HG03571 (cell line): Measurements from ENCODE around the gene UBL3.

Experiments
- ATAC-seq: cut with Tn5 transposase; IDR thresholded peaks from one replicate; pipeline ENCODE4 v1.9.1; 2021; ENCODE audit not compliant: unreplicated experiment

Gene UBL3, protein sequence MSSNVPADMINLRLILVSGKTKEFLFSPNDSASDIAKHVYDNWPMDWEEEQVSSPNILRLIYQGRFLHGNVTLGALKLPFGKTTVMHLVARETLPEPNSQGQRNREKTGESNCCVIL

GRCh38 chr13:29850213-29850898, at the start of gene UBL3:
Gene UBL3, minus strand, starts transcription at chr13:29850617. Its CDS starts 1,079 bp downstream, at chr13:29849538.
- ATAC-seq, result peak; percentile 91

DNA sequence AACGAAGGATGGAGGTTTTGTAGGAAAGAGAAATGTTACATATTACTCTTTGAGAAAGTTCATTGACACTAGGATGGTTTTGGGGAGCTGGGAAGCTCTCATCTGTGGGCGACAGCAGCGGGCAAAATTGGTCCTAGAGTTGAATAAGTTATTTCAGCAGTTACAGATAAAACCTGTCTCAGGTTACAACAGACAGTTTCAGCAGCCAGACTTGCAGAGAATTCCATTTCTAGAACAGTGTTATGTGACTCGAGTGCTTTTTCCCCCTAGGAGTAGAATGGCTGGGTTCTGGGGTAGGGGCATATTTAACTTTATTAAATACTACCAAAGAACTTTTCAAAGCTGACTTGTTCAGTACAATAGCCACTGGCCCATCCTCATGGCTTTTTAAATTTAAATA, 46.7 kb upstream of the UBL3 start:
- ATAC-seq, result no peak

DNA sequence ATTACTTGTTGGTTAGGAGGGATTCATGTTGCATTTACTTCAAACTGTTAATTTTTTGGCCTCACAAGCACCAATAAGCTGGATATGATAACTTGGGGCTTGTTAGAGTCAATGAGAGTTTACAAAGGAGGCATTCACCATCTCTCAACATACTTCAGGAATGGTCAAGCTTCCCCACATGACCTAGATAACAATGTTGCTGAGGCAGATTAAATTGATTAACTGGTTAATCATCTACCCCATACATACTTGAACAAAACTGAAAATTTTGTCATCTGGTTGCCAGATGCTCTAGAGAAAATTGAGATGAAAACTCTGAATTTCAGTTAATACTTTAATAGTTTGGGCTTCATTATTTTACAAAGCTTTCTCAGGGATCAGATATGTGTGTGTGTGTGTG, 43.0 kb upstream of the UBL3 start:
- ATAC-seq, result no peak

DNA sequence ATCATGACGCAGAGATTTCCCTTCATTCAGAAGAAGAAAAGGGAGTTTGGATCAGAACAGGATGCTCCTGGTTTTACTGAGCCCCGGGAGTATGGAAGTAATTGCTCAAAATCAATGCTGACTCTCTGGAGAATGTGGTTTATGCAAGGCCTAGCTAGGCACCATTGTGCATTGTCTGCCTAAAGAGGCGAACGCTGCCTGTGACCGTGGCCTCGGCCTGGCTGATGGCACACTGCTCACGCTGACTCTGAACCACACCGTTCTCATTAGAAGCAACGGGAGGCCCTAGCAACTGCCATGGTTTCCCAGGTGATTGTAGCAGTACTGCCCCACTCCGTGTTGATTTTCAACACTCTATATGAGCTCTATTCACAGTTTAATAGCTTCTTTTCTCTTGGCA, 41.7 kb upstream of the UBL3 start:
- ATAC-seq, result no peak

DNA sequence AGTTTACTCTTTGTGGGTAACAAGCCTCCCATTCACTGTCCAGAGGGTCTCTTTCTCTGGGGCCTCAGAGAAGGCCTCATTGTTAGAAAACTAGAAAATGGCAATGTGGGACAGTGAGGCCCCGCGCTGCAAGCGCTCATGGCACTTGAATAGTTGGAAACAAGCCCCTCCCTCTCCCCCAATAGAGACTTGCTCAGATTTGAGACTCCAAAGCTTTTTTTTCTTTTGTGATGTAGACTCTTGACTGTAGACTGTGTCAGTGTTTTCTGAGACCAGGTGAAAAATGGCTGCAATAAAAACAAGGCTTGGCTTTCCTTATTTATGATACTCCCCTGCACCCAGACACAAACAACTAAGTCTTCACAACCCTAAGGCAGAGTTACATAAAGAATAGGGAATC, 38.7 kb upstream of the UBL3 start:
- no peak for ATAC-seq

GRCh38 chr13:29888306-29888705, 37.9 kb upstream of the UBL3 start:
- ATAC-seq, result no peak

DNA sequence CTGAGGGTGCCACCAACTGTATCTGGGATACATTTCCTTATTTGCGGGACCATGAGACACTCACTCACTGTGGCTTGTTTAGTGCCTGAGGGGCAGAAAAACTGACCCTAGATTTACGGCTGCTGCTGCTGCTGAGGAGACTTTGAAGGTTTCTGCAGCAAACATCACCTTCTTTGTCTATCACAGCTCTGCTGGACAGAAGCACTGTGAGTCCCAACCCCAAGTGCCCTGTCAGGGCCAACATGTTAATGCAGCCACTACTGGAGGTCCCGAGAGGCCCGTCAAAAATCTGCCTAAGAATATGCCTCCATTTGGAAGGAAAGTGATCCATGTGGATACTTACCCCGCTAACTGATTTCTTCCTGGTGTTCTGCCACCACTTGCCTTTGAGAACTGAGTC, 37.3 kb upstream of the UBL3 start:
- no peak for ATAC-seq

GRCh38 chr13:29887030-29887557, 36.7 kb upstream of the UBL3 start:
- ATAC-seq, result no peak

- ATAC-seq, result no peak
These were observed 36.0 kb upstream of the UBL3 start for GRCh38 chr13:29886446-29886845.

- no peak for ATAC-seq
These were observed 35.6 kb upstream of the UBL3 start for GRCh38 chr13:29885989-29886388.

- no peak for ATAC-seq
These were observed 34.4 kb upstream of the UBL3 start for GRCh38 chr13:29884671-29885430.

DNA sequence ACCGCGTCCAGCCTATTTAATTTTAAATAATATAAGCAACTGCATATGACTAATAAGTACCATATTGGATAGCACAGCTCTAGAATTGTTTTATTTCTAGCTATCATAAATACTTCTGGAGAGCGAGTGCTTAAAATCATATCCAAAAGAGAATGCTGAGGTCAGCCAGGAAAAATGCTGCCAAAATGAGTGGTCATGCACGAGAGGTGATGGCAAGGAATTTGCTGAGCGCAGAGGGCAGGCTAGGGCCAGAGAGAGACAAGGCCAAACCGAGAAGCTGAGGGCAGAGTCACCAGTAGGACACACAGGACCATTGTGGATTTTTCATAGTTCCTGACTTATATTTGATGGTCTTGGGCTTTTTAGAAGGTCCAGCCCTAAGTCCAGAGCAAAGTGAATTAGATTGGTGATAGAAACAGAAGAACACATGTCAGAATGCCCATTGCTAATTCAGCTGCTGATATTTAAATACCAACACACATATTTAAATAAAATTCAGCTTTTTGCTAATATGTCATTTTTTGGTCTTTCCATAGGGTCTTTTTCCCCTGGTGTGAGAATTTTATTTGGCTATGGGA, 33.6 kb upstream of the UBL3 start:
- no peak for ATAC-seq

DNA sequence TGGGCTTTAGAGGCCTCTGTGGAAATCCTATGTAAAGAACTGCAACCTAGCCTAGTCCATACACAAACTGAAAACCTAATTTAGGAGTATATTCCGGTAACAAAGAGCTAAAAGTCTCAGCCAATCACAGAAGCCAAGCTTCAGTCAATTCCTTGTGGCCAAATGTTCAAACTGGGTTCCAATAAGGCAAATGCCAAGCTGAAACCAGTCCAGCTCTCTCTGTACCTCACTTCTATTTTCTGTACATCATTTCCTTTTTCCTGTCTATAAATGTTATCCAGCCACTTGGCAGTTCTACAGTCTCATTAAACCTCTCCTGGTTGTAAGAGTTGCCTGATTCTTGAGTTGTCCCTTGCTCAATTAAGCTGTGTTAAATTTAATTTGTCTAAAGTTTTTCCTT, 31.7 kb upstream of the UBL3 start:
- ATAC-seq, result no peak

DNA sequence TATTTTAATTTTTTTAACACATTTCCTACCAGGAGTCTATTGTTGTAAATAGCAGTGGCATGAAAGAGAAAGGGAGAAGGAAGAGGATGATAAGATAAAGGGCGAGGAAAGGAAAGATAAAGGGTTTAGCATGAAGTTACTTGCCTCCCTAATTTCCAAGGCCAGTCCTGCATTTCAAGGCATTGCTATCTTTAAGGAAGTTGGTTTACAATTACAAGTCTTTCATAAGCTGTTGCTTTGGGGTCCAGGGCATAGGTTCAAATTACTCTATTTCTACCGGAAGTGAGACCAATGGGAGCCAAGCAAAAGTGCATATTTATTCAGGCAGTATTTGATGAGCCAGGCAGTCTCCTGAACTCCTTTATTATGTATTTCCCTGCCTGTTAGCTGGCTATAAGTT, 27.7 kb upstream of the UBL3 start:
- ATAC-seq, result no peak

GRCh38 chr13:29877456-29878078, 27.1 kb upstream of the UBL3 start:
- ATAC-seq, result no peak

DNA sequence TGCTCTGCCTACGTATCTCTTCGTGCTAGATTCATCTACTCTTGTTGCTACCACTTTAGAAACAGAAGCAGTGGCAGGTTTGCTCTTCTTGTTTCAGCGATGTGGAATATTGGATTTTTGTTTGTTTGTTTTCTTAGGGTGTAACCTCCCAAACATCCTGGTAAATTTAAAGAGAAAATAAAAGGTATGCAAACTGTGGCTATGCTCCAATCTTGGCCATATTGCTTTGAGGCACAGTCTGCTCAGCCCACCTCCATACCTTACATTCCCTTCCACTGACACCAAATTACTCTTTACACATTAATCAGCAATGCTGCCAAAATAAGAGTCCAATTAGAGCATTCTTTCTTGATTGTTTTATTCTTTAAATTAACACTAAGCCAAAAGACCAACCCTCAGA, 25.2 kb upstream of the UBL3 start:
- ATAC-seq, result no peak

- ATAC-seq, result no peak
These were observed 18.2 kb upstream of the UBL3 start for GRCh38 chr13:29868581-29868980.

GRCh38 chr13:29865934-29866333, 15.5 kb upstream of the UBL3 start:
- no peak for ATAC-seq

DNA sequence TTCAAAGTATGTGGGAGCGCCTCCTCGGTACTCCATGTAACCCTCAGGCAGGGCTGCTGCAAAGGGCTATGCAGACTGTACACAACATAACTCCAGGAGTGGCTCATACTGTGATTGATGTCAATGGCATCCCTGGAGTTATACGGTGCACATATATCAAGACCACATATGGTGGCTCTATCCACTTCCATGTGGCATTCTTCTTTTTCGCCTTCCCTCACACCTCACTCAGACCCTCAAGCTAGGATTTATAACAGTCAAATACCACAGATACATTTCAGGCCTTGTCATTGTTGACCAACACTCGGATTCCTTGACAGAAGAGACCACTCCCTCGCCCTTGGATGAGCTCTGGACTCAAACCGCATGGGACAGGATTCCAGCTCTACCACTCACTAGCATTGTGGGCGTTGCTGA, 11.3 kb upstream of the UBL3 start:
- ATAC-seq, result no peak

- no peak for ATAC-seq
These were observed 9.6 kb upstream of the UBL3 start for GRCh38 chr13:29859971-29860370.

- no peak for ATAC-seq
These were observed 8.2 kb upstream of the UBL3 start for GRCh38 chr13:29858667-29859066.
